ENCODE data around the gene F2. TPM values are rescaled to one million over a fixed set of nuclear protein-coding genes. Genes with fewer than 3 reads are reported as not detected.

Gene F2
- total and polyA plus RNA-seq, 4 donors = 631 to 1,505 (median 1,232) TPM

DNA sequence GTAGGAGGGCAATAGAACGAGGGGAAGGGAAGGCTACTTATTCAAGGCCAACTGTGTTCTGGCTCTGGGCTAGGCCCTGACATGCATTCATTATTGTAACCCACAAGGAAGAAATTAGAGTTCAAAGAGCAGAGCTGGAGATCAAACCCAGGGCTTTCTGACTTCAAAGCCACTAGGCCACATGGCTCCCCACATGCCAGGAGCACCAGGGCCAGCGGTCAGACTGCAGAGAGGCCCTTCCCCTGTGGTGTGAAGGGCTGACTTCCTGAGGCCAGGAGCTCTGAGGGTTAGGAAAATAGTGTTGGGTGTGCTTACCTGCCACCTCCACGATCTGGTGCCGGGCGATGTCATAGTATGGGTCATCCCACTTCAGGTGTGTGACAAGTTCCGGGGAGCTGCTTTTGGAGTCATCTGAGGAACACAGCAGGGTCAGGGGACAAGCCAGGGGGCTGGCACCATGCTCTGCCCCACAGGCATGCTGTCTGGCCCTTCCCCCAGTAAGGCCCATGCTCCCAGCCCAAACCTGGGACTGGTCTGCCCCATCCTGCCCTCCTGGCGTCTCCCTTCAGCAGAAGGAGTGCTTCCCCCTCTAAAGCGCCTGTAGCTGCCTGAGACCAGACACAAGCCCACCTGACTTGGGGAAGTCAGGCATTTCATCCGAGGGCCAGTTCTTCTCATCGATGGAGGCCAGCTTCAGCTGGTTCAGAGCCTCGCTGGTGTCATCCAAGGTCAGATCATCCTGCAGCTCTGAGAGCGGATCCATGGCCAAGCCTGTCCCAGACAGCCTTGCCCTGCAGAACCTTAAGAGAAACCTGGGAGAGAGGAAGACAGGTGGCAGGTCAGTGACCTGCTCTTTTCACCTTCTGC, 23.4 kb upstream of the F2 start:
- Histone ChIP-seq H3K9me3 (ENCODE audit: control insufficient read depth in 4 of 4, low read length in 3 of 4) (no peaks in the 10 kb centered on the region), H3K9ac (ENCODE audit: low read depth in 1 of 2, low read length in 2 of 2) (no peak overlapping the region), H3K27me3 (ENCODE audit: control insufficient read depth in 4 of 4, insufficient read depth in 4 of 4, low read length in 3 of 4) (no peaks in the 10 kb centered on the region), H3K4me3 (ENCODE audit: low read depth in 1 of 3, low read length in 3 of 3) (no peak overlapping the region), H3K4me1 (ENCODE audit: control insufficient read depth in 4 of 4, insufficient read depth in 4 of 4, low read length in 3 of 4) (peaks cover 8 to 38% (median 25%) of the 10 kb centered on the region in 4 donors), H3K27ac (ENCODE audit: low read depth in 1 of 2, low read length in 2 of 2) (peak overlapping the region; percentile 22 to 34), H3K36me3 (ENCODE audit: control insufficient read depth in 4 of 4, insufficient read depth in 3 of 4, low read depth in 1 of 4, low read length in 3 of 4) (peaks cover 17 to 42% (median 24%) of the 10 kb centered on the region in 4 donors)
- no peak for DNase-seq (ENCODE audit: low spot score)
- 83% methylated on average over 12 of the region's 12 CpGs for WGBS
- TF ChIP-seq CTCF (IDR thresholded peaks at IDR 0.05; ENCODE audit: low read depth, low read length, missing input control) (no peak), JUND (IDR thresholded peaks at IDR 0.05) (no peak), RXRA (IDR thresholded peaks at IDR 0.05) (no peak), EGR1 (IDR thresholded peaks at IDR 0.05; ENCODE audit: low read depth in 2 of 2) (no peak), HNF4A (conservative IDR thresholded peaks at IDR 0.05) (no peak), GABPA (IDR thresholded peaks at IDR 0.05 in 1 of 2, conservative IDR thresholded peaks at IDR 0.05 in 1 of 2) (no peak), YY1 (IDR thresholded peaks at IDR 0.05) (no peak), FOXA2 (IDR thresholded peaks at IDR 0.05) (no peak), FOXA1 (IDR thresholded peaks at IDR 0.05) (no peak), RAD21 (IDR thresholded peaks at IDR 0.05) (no peak), TAF1 (conservative IDR thresholded peaks at IDR 0.05) (no peak), HNF4G (IDR thresholded peaks at IDR 0.05) (no peak), SP1 (IDR thresholded peaks at IDR 0.05) (no peak)
- TF ChIP-seq, protein P1, sequence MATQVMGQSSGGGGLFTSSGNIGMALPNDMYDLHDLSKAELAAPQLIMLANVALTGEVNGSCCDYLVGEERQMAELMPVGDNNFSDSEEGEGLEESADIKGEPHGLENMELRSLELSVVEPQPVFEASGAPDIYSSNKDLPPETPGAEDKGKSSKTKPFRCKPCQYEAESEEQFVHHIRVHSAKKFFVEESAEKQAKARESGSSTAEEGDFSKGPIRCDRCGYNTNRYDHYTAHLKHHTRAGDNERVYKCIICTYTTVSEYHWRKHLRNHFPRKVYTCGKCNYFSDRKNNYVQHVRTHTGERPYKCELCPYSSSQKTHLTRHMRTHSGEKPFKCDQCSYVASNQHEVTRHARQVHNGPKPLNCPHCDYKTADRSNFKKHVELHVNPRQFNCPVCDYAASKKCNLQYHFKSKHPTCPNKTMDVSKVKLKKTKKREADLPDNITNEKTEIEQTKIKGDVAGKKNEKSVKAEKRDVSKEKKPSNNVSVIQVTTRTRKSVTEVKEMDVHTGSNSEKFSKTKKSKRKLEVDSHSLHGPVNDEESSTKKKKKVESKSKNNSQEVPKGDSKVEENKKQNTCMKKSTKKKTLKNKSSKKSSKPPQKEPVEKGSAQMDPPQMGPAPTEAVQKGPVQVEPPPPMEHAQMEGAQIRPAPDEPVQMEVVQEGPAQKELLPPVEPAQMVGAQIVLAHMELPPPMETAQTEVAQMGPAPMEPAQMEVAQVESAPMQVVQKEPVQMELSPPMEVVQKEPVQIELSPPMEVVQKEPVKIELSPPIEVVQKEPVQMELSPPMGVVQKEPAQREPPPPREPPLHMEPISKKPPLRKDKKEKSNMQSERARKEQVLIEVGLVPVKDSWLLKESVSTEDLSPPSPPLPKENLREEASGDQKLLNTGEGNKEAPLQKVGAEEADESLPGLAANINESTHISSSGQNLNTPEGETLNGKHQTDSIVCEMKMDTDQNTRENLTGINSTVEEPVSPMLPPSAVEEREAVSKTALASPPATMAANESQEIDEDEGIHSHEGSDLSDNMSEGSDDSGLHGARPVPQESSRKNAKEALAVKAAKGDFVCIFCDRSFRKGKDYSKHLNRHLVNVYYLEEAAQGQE (IDR thresholded peaks at IDR 0.05) = no peak
- TF ChIP-seq, protein P2, sequence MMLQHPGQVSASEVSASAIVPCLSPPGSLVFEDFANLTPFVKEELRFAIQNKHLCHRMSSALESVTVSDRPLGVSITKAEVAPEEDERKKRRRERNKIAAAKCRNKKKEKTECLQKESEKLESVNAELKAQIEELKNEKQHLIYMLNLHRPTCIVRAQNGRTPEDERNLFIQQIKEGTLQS (IDR thresholded peaks at IDR 0.05) = no peak

GRCh38 chr11:46696212-46696558, 22.8 kb upstream of the F2 start:
- H3K9ac ChIP-seq (ENCODE audit: low read depth in 1 of 2, low read length in 2 of 2) = no peak overlapping the region
- H3K4me3 ChIP-seq (ENCODE audit: low read depth in 1 of 3, low read length in 3 of 3) = no peak overlapping the region
- H3K27me3 ChIP-seq (ENCODE audit: control insufficient read depth in 4 of 4, insufficient read depth in 4 of 4, low read length in 3 of 4) = no peaks in the 10 kb centered on the region
- peaks cover 17 to 38% (median 23%) of the 10 kb centered on the region in 4 donors for H3K36me3 ChIP-seq (ENCODE audit: control insufficient read depth in 4 of 4, insufficient read depth in 3 of 4, low read depth in 1 of 4, low read length in 3 of 4)
- H3K9me3 ChIP-seq (ENCODE audit: control insufficient read depth in 4 of 4, low read length in 3 of 4) = no peaks in the 10 kb centered on the region
- 43% methylated on average over 11 of the region's 11 CpGs for WGBS
- no peak for DNase-seq (ENCODE audit: low spot score)
- peak overlapping the region; percentile 22 to 34 for H3K27ac ChIP-seq (ENCODE audit: low read depth in 1 of 2, low read length in 2 of 2)
- H3K4me1 ChIP-seq (ENCODE audit: control insufficient read depth in 4 of 4, insufficient read depth in 4 of 4, low read length in 3 of 4) = peaks cover 8 to 38% (median 25%) of the 10 kb centered on the region in 4 donors
- TF ChIP-seq RXRA (IDR thresholded peaks at IDR 0.05) (peak; percentile 66 to 78), FOXA2 (IDR thresholded peaks at IDR 0.05) (no peak), RAD21 (IDR thresholded peaks at IDR 0.05) (peak; percentile 27 to 60), HNF4G (IDR thresholded peaks at IDR 0.05) (no peak), SP1 (IDR thresholded peaks at IDR 0.05) (peak; percentile 16), YY1 (IDR thresholded peaks at IDR 0.05) (no peak), TAF1 (conservative IDR thresholded peaks at IDR 0.05) (no peak), FOXA1 (IDR thresholded peaks at IDR 0.05) (no peak), HNF4A (conservative IDR thresholded peaks at IDR 0.05) (peak; percentile 24 to 38), GABPA (IDR thresholded peaks at IDR 0.05 in 1 of 2, conservative IDR thresholded peaks at IDR 0.05 in 1 of 2) (peak in 1 of 2 donors; percentile 25)
- TF ChIP-seq, protein P3, sequence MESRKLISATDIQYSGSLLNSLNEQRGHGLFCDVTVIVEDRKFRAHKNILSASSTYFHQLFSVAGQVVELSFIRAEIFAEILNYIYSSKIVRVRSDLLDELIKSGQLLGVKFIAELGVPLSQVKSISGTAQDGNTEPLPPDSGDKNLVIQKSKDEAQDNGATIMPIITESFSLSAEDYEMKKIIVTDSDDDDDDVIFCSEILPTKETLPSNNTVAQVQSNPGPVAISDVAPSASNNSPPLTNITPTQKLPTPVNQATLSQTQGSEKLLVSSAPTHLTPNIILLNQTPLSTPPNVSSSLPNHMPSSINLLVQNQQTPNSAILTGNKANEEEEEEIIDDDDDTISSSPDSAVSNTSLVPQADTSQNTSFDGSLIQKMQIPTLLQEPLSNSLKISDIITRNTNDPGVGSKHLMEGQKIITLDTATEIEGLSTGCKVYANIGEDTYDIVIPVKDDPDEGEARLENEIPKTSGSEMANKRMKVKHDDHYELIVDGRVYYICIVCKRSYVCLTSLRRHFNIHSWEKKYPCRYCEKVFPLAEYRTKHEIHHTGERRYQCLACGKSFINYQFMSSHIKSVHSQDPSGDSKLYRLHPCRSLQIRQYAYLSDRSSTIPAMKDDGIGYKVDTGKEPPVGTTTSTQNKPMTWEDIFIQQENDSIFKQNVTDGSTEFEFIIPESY (IDR thresholded peaks at IDR 0.05) = no peak
- TF ChIP-seq, protein P4, sequence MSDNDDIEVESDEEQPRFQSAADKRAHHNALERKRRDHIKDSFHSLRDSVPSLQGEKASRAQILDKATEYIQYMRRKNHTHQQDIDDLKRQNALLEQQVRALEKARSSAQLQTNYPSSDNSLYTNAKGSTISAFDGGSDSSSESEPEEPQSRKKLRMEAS (IDR thresholded peaks at IDR 0.05) = no peak
- TF ChIP-seq, protein P1 (IDR thresholded peaks at IDR 0.05) = no peak
- TF ChIP-seq, protein P2 (IDR thresholded peaks at IDR 0.05) = no peak

All from liver (tissue), 9 donors.